ENCODE measurements around the gene TBX5.

DNA sequence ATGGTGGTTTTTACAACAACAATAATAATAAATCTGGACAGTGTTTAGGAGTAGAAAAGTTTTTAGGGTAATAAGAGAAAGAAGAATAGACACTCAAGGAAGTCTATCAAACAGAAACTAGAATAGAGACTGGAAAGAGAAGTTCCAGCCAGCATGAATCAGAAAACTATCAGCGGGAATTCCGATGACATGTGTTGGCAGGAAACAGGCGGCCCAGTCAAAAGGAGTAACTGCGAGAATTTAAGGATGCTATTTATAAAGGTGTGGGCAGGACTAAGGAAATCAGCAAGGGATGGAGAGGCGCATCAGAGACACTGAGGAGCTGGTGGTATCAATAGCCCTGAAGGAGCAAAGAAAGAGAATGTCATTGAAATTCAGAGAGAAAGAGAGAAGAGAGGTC is 89.9 kb downstream of the TBX5 start:
- TF ChIP-seq POLR2A (IDR thresholded peaks at IDR 0.05) (no peak), EP300 (IDR thresholded peaks at IDR 0.05) (no peak)
- TF ChIP-seq, protein P1, sequence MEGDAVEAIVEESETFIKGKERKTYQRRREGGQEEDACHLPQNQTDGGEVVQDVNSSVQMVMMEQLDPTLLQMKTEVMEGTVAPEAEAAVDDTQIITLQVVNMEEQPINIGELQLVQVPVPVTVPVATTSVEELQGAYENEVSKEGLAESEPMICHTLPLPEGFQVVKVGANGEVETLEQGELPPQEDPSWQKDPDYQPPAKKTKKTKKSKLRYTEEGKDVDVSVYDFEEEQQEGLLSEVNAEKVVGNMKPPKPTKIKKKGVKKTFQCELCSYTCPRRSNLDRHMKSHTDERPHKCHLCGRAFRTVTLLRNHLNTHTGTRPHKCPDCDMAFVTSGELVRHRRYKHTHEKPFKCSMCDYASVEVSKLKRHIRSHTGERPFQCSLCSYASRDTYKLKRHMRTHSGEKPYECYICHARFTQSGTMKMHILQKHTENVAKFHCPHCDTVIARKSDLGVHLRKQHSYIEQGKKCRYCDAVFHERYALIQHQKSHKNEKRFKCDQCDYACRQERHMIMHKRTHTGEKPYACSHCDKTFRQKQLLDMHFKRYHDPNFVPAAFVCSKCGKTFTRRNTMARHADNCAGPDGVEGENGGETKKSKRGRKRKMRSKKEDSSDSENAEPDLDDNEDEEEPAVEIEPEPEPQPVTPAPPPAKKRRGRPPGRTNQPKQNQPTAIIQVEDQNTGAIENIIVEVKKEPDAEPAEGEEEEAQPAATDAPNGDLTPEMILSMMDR (IDR thresholded peaks at IDR 0.05): no peak
